Endothelial cell (in vitro differentiated cells): ENCODE measurements around the gene ADGRG3. TPM values are rescaled to one million over a fixed set of nuclear protein-coding genes. Genes with fewer than 3 reads are reported as not detected.

Source experiments
- DNase-seq: peaks from one replicate; pipeline ENCODE4 v3.0.0; 2021; ENCODE audit warnings: low spot score
- H3K27ac Mint-ChIP-seq: one replicate; pipeline ENCODE4 v1.8.0; 2021; ENCODE audit warnings: mixed read lengths, inconsistent platforms; ENCODE audit not compliant: unreplicated experiment
- H3K27me3 Mint-ChIP-seq: one replicate; pipeline ENCODE4 v1.8.0; 2021; ENCODE audit warnings: mild to moderate bottlenecking, moderate library complexity, mixed read lengths, inconsistent platforms; ENCODE audit not compliant: unreplicated experiment
- H3K36me3 Mint-ChIP-seq: one replicate; pipeline ENCODE4 v1.8.0; 2021; ENCODE audit warnings: mild to moderate bottlenecking, low read depth, mixed read lengths, inconsistent platforms; ENCODE audit not compliant: unreplicated experiment
- H3K4me1 Mint-ChIP-seq: one replicate; pipeline ENCODE4 v1.8.0; 2021; ENCODE audit warnings: mild to moderate bottlenecking, mixed read lengths, inconsistent platforms; ENCODE audit not compliant: unreplicated experiment
- H3K4me3 Mint-ChIP-seq: one replicate; pipeline ENCODE4 v1.8.0; 2021; ENCODE audit warnings: mild to moderate bottlenecking, mixed read lengths, inconsistent platforms; ENCODE audit not compliant: unreplicated experiment
- H3K9me3 Mint-ChIP-seq: one replicate; pipeline ENCODE4 v1.8.0; 2021; ENCODE audit warnings: mixed read lengths, inconsistent platforms; ENCODE audit not compliant: unreplicated experiment
- CTCF ChIP-seq: fragments of 200-600 bp; sonication (generic); IDR thresholded peaks from one replicate; pipeline ENCODE4 v1.5.0; 2021; ENCODE audit warnings: antibody characterized with exemption; ENCODE audit not compliant: unreplicated experiment
- total RNA-seq: library from RNA; stranded (reverse); fragmentation: NEBNext Ultra II Directional; extraction: Animal tissue kit (Norgen Biotek cat#: 25700); gene quantifications from one replicate; pipeline ENCODE4 v1.2.1, GENCODE V29; 2021; ENCODE audit not compliant: unreplicated experiment

The ADGRG3 gene
- total RNA-seq, 1 donor from 2014 or later: 0.31 TPM

- no peak for TF ChIP-seq CTCF
- Mint-ChIP-seq H3K4me3 (no peak overlapping the region), H3K36me3 (no peaks in the 10 kb centered on the region), H3K27me3 (peaks cover 4% of the 10 kb centered on the region), H3K9me3 (no peaks in the 10 kb centered on the region), H3K27ac (no peak overlapping the region), H3K4me1 (no peaks in the 10 kb centered on the region)
- no peak for DNase-seq
Observed at GRCh38 chr16:57621521-57622271, 46.4 kb upstream of the ADGRG3 start.

- Mint-ChIP-seq H3K27ac (no peak overlapping the region), H3K36me3 (no peaks in the 10 kb centered on the region), H3K9me3 (no peaks in the 10 kb centered on the region), H3K4me1 (no peaks in the 10 kb centered on the region), H3K4me3 (no peak overlapping the region), H3K27me3 (peaks cover 4% of the 10 kb centered on the region)
- TF ChIP-seq CTCF: no peak
- DNase-seq: no peak
Observed at GRCh38 chr16:57622361-57623250, 45.5 kb upstream of the ADGRG3 start.

GRCh38 chr16:57623251-57624043 is 44.7 kb upstream of the ADGRG3 start:
- Mint-ChIP-seq H3K36me3 (no peaks in the 10 kb centered on the region), H3K9me3 (no peaks in the 10 kb centered on the region), H3K4me1 (no peaks in the 10 kb centered on the region), H3K27me3 (peaks cover 2% of the 10 kb centered on the region), H3K27ac (no peak overlapping the region), H3K4me3 (no peak overlapping the region)
- no peak for TF ChIP-seq CTCF
- DNase-seq: no peak

GRCh38 chr16:57624044-57624688 is 43.9 kb upstream of the ADGRG3 start:
- DNase-seq: no peak
- H3K4me3 Mint-ChIP-seq: no peak overlapping the region
- H3K27ac Mint-ChIP-seq: no peak overlapping the region
- H3K36me3 Mint-ChIP-seq: peaks cover 4% of the 10 kb centered on the region
- no peak for TF ChIP-seq CTCF
- peaks cover 2% of the 10 kb centered on the region for H3K27me3 Mint-ChIP-seq
- no peaks in the 10 kb centered on the region for H3K9me3 Mint-ChIP-seq
- H3K4me1 Mint-ChIP-seq: peaks cover 6% of the 10 kb centered on the region
